Omental fat pad (tissue), 4 donors: ENCODE measurements around the gene DGCR8. TPM values are rescaled to one million over a fixed set of nuclear protein-coding genes. Genes with fewer than 3 reads are reported as not detected.

ENCODE experiments used
- ATAC-seq: fragments of 150-250 bp; one replicate; pipeline ENCODE4 v1.9.1; 2016; ENCODE audit warnings: mild to moderate bottlenecking, moderate library complexity; ENCODE audit not compliant: low FRiP score
- DNase-seq: peaks from one replicate; pipeline ENCODE4 v3.0.0-alpha.2; 2019; ENCODE audit warnings: low spot score
- CTCF ChIP-seq, 3 donors: fragments of 450-650 bp; IDR thresholded peaks; one replicate each; pipeline ENCODE4 v1.5.1; 2016 to 2017; ENCODE audit warnings: antibody characterized with exemption in 3 of 3, mild to moderate bottlenecking in 3 of 3, moderate library complexity in 2 of 3
- total RNA-seq, 4 donors: library from RNA; depleted of rRNA; stranded (reverse); fragments of >200 nt; gene quantifications; one replicate each; pipeline ENCODE4 v1.1.0, GENCODE V29; 2016

Gene DGCR8
- total RNA-seq, 4 donors from 2014 or later, result 16.9 to 33.5 (median 24.1) TPM

- ATAC-seq (no peak), DNase-seq (no peak)
- no peak for TF ChIP-seq CTCF (IDR thresholded peaks at IDR 0.05)
These were observed 44.0 kb upstream of the DGCR8 start for GRCh38 chr22:20036084-20036482.

DNA sequence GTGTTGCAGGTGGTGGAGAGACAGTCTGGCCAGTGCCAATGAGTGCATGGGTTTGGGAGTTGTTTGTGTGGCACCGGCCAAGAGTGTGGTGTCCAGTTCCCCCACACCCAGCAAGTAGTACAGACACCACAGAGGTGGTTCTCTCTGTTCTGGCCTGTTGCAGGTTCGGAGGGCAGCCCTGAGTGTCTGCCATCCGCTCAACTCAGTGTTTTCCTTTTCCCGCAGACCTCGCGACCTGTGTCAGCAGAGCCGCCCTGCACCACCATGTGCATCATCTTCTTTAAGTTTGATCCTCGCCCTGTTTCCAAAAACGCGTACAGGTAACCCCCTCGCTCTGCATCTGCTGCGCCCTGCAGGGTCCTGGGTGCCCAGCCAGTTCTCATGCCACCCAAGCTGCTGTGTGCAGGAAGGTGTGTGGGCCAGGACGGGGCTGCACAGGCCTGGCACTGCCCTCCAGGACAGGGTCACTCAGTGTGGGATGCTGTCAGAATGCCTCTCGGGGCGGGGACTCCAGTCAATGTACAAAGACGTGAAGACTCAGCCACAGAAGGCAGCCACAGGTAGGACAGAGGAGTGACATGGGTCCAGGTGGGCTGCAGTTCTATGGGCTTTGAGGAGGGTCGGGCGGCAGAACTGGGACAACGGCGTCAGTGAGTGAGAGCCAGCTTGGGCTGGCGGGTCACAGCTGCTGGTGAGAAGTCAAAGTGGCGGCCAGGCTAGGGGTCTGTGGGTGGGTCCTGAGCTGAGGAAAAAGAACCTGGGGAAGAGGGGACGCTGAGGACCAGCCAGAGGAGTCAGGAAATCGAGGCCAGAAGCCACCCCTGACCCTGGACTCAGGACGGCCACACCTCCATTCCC is 43.3 kb upstream of the DGCR8 start:
- DNase-seq, result no peak
- TF ChIP-seq CTCF (IDR thresholded peaks at IDR 0.05), result no peak
- ATAC-seq, result no peak

- DNase-seq, result no peak
- TF ChIP-seq CTCF (IDR thresholded peaks at IDR 0.05), result no peak
- no peak for ATAC-seq
These were observed 42.6 kb upstream of the DGCR8 start for GRCh38 chr22:20037419-20037818.

DNA sequence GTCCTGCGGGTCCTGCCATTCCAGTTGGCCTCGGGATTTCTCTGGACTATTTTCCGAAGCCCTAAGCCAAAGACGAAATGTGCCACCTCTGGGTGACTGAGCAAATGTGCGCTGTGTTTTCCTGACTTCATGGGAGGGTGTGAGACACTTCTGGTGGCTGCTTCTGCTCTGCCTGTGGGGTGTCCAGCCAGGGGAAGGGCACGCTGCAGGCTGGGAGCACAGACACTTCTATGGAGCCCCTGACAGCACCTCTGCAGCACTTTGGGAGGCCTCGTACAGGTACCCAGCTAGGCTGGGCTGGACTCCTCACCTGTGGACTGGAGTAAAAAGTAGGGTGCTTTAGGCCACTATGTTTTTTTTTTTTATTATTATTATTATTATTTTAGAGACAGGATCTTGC is 41.5 kb upstream of the DGCR8 start:
- DNase-seq, result no peak
- ATAC-seq, result no peak
- TF ChIP-seq CTCF (IDR thresholded peaks at IDR 0.05), result no peak

DNA sequence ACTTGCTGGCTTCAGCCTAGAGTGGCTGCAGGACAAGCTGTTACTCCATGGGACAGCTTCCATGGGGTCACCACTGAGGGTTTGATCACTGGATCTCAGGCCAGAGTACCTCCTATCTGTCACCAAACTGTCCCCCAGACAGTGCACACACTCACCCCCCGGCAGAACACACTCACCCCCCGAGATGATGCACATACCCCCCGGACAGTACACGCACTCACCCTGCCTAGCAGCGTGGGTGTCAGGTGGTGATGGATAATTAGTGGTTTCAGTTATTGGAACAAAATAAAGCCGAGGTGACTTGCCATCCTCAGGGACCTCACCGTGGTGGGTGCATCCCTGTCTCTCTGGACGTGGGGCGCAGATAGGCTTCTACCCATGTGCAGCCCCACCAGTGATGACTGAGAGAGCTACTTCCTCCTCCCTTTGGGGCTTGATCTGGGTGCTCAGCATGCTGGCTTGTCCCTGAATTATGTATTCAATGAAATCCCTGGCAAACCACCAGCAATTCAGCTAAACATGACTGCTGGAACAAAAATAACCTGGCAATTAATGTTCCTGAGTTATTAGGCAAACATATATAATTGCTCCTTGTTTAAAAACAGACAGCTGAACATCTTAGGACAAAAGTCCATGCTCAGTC is 40.2 kb upstream of the DGCR8 start:
- TF ChIP-seq CTCF (IDR thresholded peaks at IDR 0.05), result no peak
- ATAC-seq (no peak), DNase-seq (no peak)

DNA sequence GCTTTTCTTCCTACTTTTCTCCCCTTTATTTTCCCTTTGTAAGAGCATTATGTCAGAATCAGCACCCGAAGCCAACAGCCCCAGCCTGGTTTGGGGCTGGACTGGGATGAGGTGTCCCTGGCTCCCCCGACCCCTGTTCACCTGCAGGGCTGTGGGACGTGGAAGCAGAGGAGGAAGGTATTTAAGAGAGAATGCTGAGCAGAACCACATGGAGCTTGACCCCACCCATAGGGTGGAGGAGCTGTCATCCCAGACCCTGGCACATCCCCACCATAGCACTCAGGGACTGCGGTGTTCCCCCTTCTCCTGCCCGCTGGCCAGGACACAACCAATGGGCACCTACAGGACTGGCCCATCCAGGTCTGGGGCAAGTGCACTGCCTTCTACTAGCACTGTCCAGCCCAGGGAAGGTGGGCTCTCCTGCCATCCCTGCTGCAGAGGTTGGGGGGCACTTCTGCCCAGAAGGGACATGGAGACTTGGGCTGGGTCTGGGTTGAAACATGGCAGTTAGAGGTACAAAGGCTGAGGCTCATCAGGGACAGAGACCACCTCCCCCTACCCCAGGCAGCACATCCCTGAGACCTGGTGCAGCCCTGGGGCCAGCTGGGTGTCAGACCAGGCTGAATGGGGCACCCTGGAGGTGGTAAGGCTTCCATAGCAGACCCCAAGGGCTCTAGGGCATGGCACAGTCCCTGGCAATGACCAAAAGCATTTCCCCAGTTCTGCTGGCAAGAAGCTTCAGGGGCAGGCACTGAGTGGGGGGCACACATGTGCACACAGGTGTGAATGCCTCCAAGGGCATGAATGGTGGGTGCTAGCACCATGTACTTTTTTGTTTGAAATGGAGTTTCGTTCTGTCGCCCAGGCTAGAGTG is 39.5 kb upstream of the DGCR8 start:
- DNase-seq (no peak), ATAC-seq (no peak)
- TF ChIP-seq CTCF (IDR thresholded peaks at IDR 0.05), result no peak
